Epithelial cell of proximal tubule (primary cell): ENCODE data around the gene CLTA. TPM values are rescaled to one million over a fixed set of nuclear protein-coding genes. Genes with fewer than 3 reads are reported as not detected.

ENCODE experiments used
- DNase-seq: peaks from one replicate; pipeline ENCODE4 v3.0.0-alpha.2; 2011; ENCODE audit warnings: low read depth
- H3K4me3 ChIP-seq: 2 replicates; pipeline ENCODE4 v1.5.1; 2011; ENCODE audit warnings: low read depth, mild to moderate bottlenecking, low read length
- CTCF ChIP-seq: conservative IDR thresholded peaks from 2 replicates; pipeline ENCODE4 v1.5.1; 2012; ENCODE audit warnings: low read depth, mild to moderate bottlenecking, low read length
- total RNA-seq: library from RNA; depleted of rRNA; stranded (reverse); fragments of >200 nt; gene quantifications from 2 replicates; pipeline ENCODE4 v1.2.3, GENCODE V29; 2015

The CLTA gene
- total RNA-seq, 1 donor from 2014 or later, result 461 TPM

DNA sequence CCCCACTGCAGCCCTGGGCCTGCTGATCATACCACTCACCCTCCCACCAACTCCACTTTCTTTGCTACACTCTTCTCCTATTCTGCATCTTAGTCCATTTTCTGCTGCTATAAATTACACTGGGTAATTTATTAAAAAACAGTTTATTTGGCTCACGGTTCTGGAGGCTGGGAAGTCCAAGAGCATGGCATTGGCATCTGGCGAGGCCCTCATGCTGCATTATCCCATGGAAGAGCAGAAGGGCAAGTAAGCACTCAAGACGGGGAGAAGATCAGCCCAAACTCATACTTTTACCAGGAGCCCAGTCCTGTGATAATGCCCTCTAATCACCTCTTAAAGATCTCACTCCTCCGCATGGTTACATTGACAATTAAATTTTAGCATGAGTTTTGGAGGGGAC is 44.8 kb upstream of the CLTA start:
- TF ChIP-seq CTCF, result no peak
- no peak overlapping the region for H3K4me3 ChIP-seq
- no peak for DNase-seq

DNA sequence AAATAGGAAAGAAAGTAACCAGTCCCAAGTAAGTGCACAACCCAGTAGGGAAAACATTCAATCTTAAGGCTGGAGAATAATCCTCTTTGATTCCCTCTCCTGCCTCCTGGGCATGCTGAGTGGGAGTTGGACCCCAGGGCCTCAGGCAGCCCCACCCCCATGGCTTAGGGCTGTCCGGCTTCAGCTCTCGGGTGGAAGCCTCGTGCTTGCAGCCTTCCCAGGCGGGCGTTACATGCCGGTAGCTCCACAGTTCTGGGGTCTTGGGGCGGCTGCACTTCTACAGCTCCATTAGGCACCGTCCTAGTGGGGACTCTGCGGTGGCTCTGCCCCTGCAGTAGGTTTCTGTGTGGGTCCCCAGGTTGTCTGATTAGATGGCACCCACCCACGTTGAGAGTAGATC is 44.1 kb upstream of the CLTA start:
- H3K4me3 ChIP-seq, result no peak overlapping the region
- DNase-seq, result no peak
- no peak for TF ChIP-seq CTCF

DNA sequence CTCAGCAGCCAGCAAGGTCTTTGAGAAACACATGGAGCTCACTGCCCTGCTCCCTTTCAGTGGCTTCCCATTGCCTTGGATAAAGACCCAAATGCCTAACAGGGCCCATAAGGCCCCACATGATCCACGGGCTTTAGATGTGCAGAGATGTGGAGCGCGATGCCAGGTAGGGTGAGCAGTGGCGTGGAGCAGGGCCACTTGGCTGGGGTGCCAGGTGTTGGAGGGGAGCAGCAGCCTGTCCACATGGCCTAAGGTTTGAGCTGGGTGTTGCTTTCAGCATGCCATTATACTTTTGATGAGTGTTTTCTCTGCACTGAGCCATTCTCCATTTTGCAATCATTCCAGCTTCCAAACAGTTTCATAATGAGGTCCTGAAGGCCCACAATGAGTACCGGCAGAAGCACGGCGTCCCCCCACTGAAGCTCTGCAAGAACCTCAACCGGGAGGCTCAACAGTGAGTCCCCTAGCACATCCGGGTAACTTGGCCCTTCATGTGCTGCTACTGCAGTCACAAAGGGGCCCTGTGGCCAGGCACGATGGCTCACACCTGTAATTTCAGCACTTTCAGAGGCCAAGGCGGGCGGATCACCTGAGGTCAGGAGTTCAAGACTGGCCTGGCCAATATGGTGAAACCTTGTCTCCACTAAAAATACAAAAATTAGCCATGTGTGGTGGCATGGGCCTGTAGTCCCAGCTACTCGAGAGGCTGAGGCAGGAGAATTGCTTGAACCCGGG is 43.1 kb upstream of the CLTA start:
- no peak overlapping the region for H3K4me3 ChIP-seq

GRCh38 chr9:36148311-36149051 is 42.2 kb upstream of the CLTA start:
- peak; percentile 74 for DNase-seq
- no peak overlapping the region for H3K4me3 ChIP-seq
- TF ChIP-seq CTCF, result no peak

More for the DNA sequence above, 43.1 kb upstream of the CLTA start:
- DNase-seq, result no peak
- no peak for TF ChIP-seq CTCF

DNA sequence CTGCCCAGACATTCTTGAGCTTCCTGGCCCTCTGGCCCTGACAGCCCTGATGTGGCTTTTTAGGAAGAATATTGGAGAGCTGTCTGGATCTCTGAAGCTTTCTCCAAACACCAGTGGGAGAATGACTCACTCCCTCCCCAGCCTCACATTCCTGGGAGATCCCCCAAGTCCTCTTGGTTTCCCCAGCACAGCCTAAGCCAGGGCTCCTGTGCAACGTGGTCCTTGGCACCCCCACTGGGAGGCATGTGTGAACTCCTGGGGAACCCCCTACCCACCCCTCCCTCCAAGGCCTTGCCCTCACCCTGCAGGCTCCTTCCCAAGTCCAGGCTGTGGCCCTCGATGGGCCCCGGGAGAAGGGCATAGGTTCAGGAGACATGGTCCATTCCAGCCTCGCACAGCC is 41.5 kb upstream of the CLTA start:
- H3K4me3 ChIP-seq, result no peak overlapping the region
- TF ChIP-seq CTCF, result no peak
- DNase-seq, result peak; percentile 48

- no peak for TF ChIP-seq CTCF
- H3K4me3 ChIP-seq, result no peak overlapping the region
- DNase-seq, result no peak
Observed at GRCh38 chr9:36150574-36151315, 40.0 kb upstream of the CLTA start.
